OCI-LY1 (cell line): ENCODE measurements around the gene KLK13.

ENCODE experiments used
- H2AFZ ChIP-seq: fragments of 200-600 bp; sonication (generic), shearing (Covaris generic); 2 replicates; pipeline ENCODE4 v1.6.0; 2014; ENCODE audit warnings: antibody characterized with exemption, mild to moderate bottlenecking, low read length
- H3F3A ChIP-seq: fragments of 200-600 bp; sonication (generic), shearing (Covaris generic); 2 replicates; pipeline ENCODE4 v1.6.0; 2014; ENCODE audit warnings: mild to moderate bottlenecking, antibody characterized with exemption, low read length, moderate library complexity; ENCODE audit not compliant: insufficient read depth
- H3K27ac ChIP-seq: fragments of 200-600 bp; sonication (generic); 2 replicates; pipeline ENCODE4 v1.5.1; 2014; ENCODE audit warnings: low read length, mixed run types, mild to moderate bottlenecking, low read depth; ENCODE audit not compliant: poor library complexity, severe bottlenecking
- H3K27me3 ChIP-seq: fragments of 200-600 bp; sonication (generic); 2 replicates; pipeline ENCODE4 v1.6.0; 2014; ENCODE audit warnings: antibody characterized with exemption, mild to moderate bottlenecking, low read length, moderate library complexity; ENCODE audit not compliant: insufficient read depth
- H3K36me3 ChIP-seq: fragments of 200-600 bp; sonication (generic); 2 replicates; pipeline ENCODE4 v1.6.1; 2014; ENCODE audit warnings: mild to moderate bottlenecking, antibody characterized with exemption, low read length, moderate library complexity, mixed read lengths; ENCODE audit not compliant: insufficient read depth
- H3K4me1 ChIP-seq: fragments of 200-600 bp; sonication (generic); 2 replicates; pipeline ENCODE4 v1.5.1; 2014; ENCODE audit warnings: mild to moderate bottlenecking, low read length, moderate library complexity; ENCODE audit not compliant: insufficient read depth, severe bottlenecking
- H3K4me2 ChIP-seq: fragments of 200-600 bp; sonication (generic), shearing (Covaris generic); 2 replicates; pipeline ENCODE4 v1.6.1; 2014; ENCODE audit warnings: low read length
- H3K4me3 ChIP-seq: fragments of 200-600 bp; sonication (generic); 2 replicates; pipeline ENCODE4 v1.5.1; 2014; ENCODE audit warnings: low read length, low read depth, mild to moderate bottlenecking, mixed read lengths; ENCODE audit not compliant: poor library complexity, severe bottlenecking
- H3K79me2 ChIP-seq: fragments of 200-600 bp; shearing (Covaris generic); 2 replicates; pipeline ENCODE4 v1.6.1; 2016; ENCODE audit warnings: mixed run types, low read length, mixed read lengths; ENCODE audit not compliant: insufficient read depth
- H3K9ac ChIP-seq: fragments of 200-600 bp; sonication (generic), shearing (Covaris generic); 2 replicates; pipeline ENCODE4 v1.6.1; 2014; ENCODE audit warnings: mild to moderate bottlenecking, low read length, mixed read lengths
- H3K9me2 ChIP-seq: fragments of 200-600 bp; sonication (generic), shearing (Covaris generic); 2 replicates; pipeline ENCODE4 v1.6.1; 2014; ENCODE audit warnings: low read depth, mild to moderate bottlenecking, low read length, mixed read lengths
- H3K9me3 ChIP-seq: fragments of 200-600 bp; shearing (Covaris generic); 2 replicates; pipeline ENCODE4 v1.6.1; 2014; ENCODE audit warnings: low read length, mixed read lengths
- H4K20me1 ChIP-seq: fragments of 200-600 bp; sonication (generic), shearing (Covaris generic); 2 replicates; pipeline ENCODE4 v1.6.0; 2016; ENCODE audit warnings: mild to moderate bottlenecking, low read length; ENCODE audit not compliant: insufficient read depth
- EZH2 ChIP-seq: fragments of 200-600 bp; sonication (generic), shearing (Covaris generic); IDR thresholded peaks from 2 replicates; pipeline ENCODE4 v1.8.0; 2017; ENCODE audit warnings: borderline replicate concordance, mixed run types, mild to moderate bottlenecking, antibody characterized with exemption, low read length, moderate library complexity, mixed read lengths
- TF ChIP-seq, protein P1 (sequence below): fragments of 200-600 bp; sonication (generic), shearing (Covaris generic); IDR thresholded peaks from 2 replicates; pipeline ENCODE4 v1.5.1; 2017; ENCODE audit warnings: mild to moderate bottlenecking, antibody characterized with exemption, low read length, moderate library complexity, mixed read lengths

Gene KLK13

DNA sequence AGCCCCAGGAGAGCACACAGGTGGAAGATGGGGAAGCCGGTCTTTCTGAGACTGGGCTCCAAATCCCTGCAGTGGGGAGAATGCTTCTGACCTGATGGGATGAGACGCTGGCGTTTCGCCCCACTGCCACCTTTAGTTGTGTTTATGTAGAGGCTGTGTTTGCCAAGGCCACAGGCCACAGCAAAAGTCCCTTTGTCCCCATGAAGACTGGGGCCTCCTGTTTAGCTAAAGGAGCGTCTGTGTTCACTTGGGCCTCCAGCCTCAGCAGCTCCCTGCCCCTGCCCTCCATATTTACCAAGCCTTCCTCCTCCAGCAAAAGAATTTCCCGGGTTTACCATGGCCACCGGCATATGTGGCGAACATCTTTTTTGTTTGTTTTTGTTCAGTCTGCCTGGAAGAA is 28.2 kb upstream of the KLK13 start:
- H3K27ac ChIP-seq, result no peak overlapping the region
- no peaks in the 10 kb centered on the region for H3K79me2 ChIP-seq
- H4K20me1 ChIP-seq, result no peaks in the 10 kb centered on the region
- no peaks in the 10 kb centered on the region for H3K27me3 ChIP-seq
- TF ChIP-seq, protein P1, sequence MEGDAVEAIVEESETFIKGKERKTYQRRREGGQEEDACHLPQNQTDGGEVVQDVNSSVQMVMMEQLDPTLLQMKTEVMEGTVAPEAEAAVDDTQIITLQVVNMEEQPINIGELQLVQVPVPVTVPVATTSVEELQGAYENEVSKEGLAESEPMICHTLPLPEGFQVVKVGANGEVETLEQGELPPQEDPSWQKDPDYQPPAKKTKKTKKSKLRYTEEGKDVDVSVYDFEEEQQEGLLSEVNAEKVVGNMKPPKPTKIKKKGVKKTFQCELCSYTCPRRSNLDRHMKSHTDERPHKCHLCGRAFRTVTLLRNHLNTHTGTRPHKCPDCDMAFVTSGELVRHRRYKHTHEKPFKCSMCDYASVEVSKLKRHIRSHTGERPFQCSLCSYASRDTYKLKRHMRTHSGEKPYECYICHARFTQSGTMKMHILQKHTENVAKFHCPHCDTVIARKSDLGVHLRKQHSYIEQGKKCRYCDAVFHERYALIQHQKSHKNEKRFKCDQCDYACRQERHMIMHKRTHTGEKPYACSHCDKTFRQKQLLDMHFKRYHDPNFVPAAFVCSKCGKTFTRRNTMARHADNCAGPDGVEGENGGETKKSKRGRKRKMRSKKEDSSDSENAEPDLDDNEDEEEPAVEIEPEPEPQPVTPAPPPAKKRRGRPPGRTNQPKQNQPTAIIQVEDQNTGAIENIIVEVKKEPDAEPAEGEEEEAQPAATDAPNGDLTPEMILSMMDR, result no peak
- no peak for TF ChIP-seq EZH2
- H3K9ac ChIP-seq, result no peak overlapping the region
- no peak overlapping the region for H2AFZ ChIP-seq
- no peak overlapping the region for H3K4me3 ChIP-seq
- H3K36me3 ChIP-seq, result peaks cover 5% of the 10 kb centered on the region
- no peaks in the 10 kb centered on the region for H3K9me3 ChIP-seq
- H3F3A ChIP-seq, result no peaks in the 10 kb centered on the region
- no peak overlapping the region for H3K4me2 ChIP-seq
- H3K4me1 ChIP-seq, result no peaks in the 10 kb centered on the region
- H3K9me2 ChIP-seq, result no peaks in the 10 kb centered on the region

DNA sequence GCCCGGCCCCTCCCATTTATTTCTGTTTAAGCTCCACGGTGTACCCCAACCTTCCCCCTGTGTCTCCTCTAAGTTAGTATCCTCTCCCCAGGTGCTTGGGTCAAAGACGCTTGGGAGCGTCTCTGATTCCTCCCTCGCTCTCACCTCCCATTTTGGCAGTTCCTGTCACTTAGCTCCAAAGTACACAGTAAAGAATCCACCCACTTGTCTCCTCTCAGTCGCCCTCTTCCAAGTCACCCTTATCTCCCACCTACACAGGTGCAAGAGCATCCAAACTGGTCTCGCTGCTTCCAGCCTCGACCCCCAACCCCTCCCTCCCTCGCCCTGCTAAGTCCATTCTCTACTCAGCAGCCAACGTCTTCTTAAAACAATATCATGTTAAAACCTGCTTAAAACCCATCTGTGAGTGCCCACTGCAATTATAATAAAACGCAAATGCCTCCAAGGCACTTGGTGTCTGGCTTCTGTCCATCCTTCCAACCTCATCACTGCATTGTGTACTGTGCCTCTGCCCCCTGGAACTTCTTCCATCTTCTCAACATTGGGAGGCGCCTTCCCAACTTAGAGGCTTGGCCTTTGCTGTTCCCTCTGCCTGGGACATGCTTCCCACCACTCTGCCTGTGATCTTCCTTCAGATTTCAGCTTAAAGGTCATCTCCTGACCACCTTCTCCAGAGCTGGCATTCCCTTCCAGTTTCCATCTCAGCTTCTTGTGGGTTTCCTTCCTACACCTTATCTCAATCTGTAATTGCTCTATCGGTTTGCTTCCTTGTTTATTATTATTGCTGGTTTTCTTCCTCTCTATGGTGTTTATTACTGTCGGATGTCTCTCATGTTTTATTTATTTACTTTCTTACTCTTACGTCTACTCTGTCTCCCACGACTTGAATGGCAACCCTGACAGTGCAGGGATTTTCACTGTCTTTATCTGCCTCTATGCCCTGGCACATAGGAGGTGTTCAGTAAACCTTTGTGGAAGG is 27.3 kb upstream of the KLK13 start:
- Histone ChIP-seq H3K27me3 (no peaks in the 10 kb centered on the region), H2AFZ (no peak overlapping the region), H3K9ac (no peak overlapping the region), H3K27ac (no peak overlapping the region), H3K4me1 (no peaks in the 10 kb centered on the region), H3K4me2 (no peak overlapping the region), H3K79me2 (no peaks in the 10 kb centered on the region), H3K36me3 (no peaks in the 10 kb centered on the region; the same call in 1 of the 2 replicates), H3K4me3 (no peak overlapping the region), H3F3A (no peaks in the 10 kb centered on the region), H3K9me3 (no peaks in the 10 kb centered on the region), H3K9me2 (no peaks in the 10 kb centered on the region), H4K20me1 (no peaks in the 10 kb centered on the region)
- no peak for TF ChIP-seq EZH2
- TF ChIP-seq, protein P1, result no peak

DNA sequence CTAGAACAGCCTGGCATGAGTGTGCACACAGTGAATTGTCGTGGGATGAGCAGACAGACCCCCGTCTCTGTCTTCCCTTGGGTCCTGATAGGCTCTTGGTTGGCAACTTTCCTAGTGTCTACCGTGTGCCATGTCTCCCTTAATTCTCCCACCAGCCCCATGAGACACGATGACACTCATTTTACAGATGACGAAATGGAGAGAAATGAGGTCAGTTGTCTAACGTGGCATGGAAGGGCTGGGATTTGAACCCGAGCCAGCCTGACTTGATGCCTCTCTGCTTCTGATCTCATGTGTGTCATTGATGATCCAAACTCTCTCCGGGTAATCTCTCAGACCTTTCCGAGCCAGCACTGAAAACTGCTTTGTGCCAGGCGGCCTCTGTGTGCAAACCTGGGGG is 26.2 kb upstream of the KLK13 start:
- Histone ChIP-seq H3K9ac (no peak overlapping the region), H3K9me3 (no peaks in the 10 kb centered on the region), H3K9me2 (no peaks in the 10 kb centered on the region), H3K36me3 (no peaks in the 10 kb centered on the region; the same call in 1 of the 2 replicates), H3K27me3 (no peaks in the 10 kb centered on the region), H2AFZ (no peak overlapping the region), H3K79me2 (no peaks in the 10 kb centered on the region), H3K4me1 (no peaks in the 10 kb centered on the region), H3K27ac (no peak overlapping the region), H3K4me3 (no peak overlapping the region), H3F3A (no peaks in the 10 kb centered on the region), H3K4me2 (no peak overlapping the region), H4K20me1 (no peaks in the 10 kb centered on the region)
- TF ChIP-seq EZH2, result no peak
- TF ChIP-seq, protein P1, result no peak
